GM23338 (cell line): ENCODE results near the gene OR10T2. TPM values are rescaled to one million over a fixed set of nuclear protein-coding genes. Genes with fewer than 3 reads are reported as not detected.
"Not testable (repeated sequence)": the region's sequence is repeated elsewhere in the genome, so short reads cannot be mapped to it uniquely, and the experiment has no call there.

ENCODE experiments used
- ATAC-seq: fragments of 200-7000 bp; cut with Tn5 transposase; 3 replicates; pipeline ENCODE4 v1.9.1; 2020
- DNase-seq: peaks from one replicate; pipeline ENCODE4 v3.0.0-alpha.2; 2015; ENCODE audit warnings: low spot score
- H2AFZ ChIP-seq: fragments of 200-600 bp; sonication (generic); 2 replicates; pipeline ENCODE4 v1.8.0; 2016; ENCODE audit warnings: antibody characterized with exemption, mild to moderate bottlenecking, moderate library complexity
- H3F3A ChIP-seq: fragments of 200-600 bp; sonication (generic); replicated peaks from 2 replicates; pipeline ENCODE4 v1.8.0; 2017; ENCODE audit warnings: antibody characterized with exemption, mixed run types, low read depth
- H3K27ac ChIP-seq: fragments of 200-600 bp; sonication (generic); 2 replicates; pipeline ENCODE4 v1.6.1; 2016; ENCODE audit warnings: low read depth
- H3K27me3 ChIP-seq: fragments of 200-600 bp; sonication (generic); 2 replicates; pipeline ENCODE4 v1.8.0; 2016; ENCODE audit warnings: mild to moderate bottlenecking, mixed run types, moderate library complexity; ENCODE audit not compliant: insufficient read depth
- H3K36me3 ChIP-seq: fragments of 200-600 bp; sonication (generic); 2 replicates; pipeline ENCODE4 v1.8.0; 2016; ENCODE audit warnings: mild to moderate bottlenecking; ENCODE audit not compliant: insufficient read depth
- H3K4me1 ChIP-seq: fragments of 200-600 bp; sonication (generic); 2 replicates; pipeline ENCODE4 v1.8.0; 2016; ENCODE audit warnings: mild to moderate bottlenecking, moderate library complexity; ENCODE audit not compliant: insufficient read depth
- H3K4me2 ChIP-seq: fragments of 200-600 bp; sonication (generic); 2 replicates; pipeline ENCODE4 v1.7.1; 2017; ENCODE audit warnings: mixed run types
- H3K4me3 ChIP-seq: fragments of 200-600 bp; sonication (generic); 2 replicates; pipeline ENCODE4 v1.6.1; 2016; ENCODE audit warnings: mixed run types
- H3K79me2 ChIP-seq: fragments of 200-600 bp; sonication (generic); replicated peaks from 2 replicates; pipeline ENCODE4 v1.8.0; 2017; ENCODE audit warnings: mild to moderate bottlenecking; ENCODE audit not compliant: insufficient read depth
- H3K9me2 ChIP-seq: fragments of 200-600 bp; sonication (generic); 2 replicates; pipeline ENCODE4 v1.8.0; 2017; ENCODE audit not compliant: insufficient read depth
- H4K20me1 ChIP-seq: fragments of 200-600 bp; sonication (generic); replicated peaks from 2 replicates; pipeline ENCODE4 v1.8.0; 2017; ENCODE audit warnings: mild to moderate bottlenecking; ENCODE audit not compliant: insufficient read depth
- H3K27ac Mint-ChIP-seq: 2 replicates; pipeline ENCODE4 v1.8.0; 2020; ENCODE audit warnings: inconsistent platforms, mild to moderate bottlenecking, moderate library complexity, mixed read lengths
- H3K27me3 Mint-ChIP-seq: 3 replicates; pipeline ENCODE4 v1.8.0; 2022; ENCODE audit warnings: low read depth, mild to moderate bottlenecking, moderate library complexity, mixed read lengths, inconsistent platforms; ENCODE audit not compliant: insufficient read depth, poor library complexity
- H3K36me3 Mint-ChIP-seq: 3 replicates; pipeline ENCODE4 v1.8.0; 2021; ENCODE audit warnings: low read depth, mild to moderate bottlenecking, inconsistent platforms, moderate library complexity, mixed read lengths
- H3K4me1 Mint-ChIP-seq: 3 replicates; pipeline ENCODE4 v1.8.0; 2020; ENCODE audit warnings: mild to moderate bottlenecking, inconsistent platforms, mixed read lengths
- H3K4me3 Mint-ChIP-seq: 3 replicates; pipeline ENCODE4 v1.8.0; 2021; ENCODE audit warnings: moderate library complexity, mild to moderate bottlenecking, inconsistent platforms, mixed read lengths
- H3K9me3 Mint-ChIP-seq: 3 replicates; pipeline ENCODE4 v1.8.0; 2020; ENCODE audit warnings: moderate library complexity, mild to moderate bottlenecking, inconsistent platforms, mixed read lengths
- CREB1 ChIP-seq: fragments of 250-450 bp; sonication (Bioruptor Pico); IDR thresholded peaks from 2 replicates; pipeline ENCODE4 v1.5.0; 2020; ENCODE audit warnings: low read depth, mild to moderate bottlenecking, moderate library complexity
- EZH2phosphoT487 ChIP-seq: fragments of 200-600 bp; sonication (generic); IDR thresholded peaks from one replicate; pipeline ENCODE4 v1.8.1; 2018; ENCODE audit warnings: antibody characterized with exemption; ENCODE audit not compliant: unreplicated experiment
- JUNB ChIP-seq: IDR thresholded peaks from one replicate; pipeline ENCODE4 v1.6.1; 2016; ENCODE audit warnings: antibody characterized with exemption; ENCODE audit not compliant: unreplicated experiment
- NANOG ChIP-seq: IDR thresholded peaks from 2 replicates; pipeline ENCODE4 v1.6.1; 2016; ENCODE audit warnings: antibody characterized with exemption, borderline replicate concordance
- POLR2AphosphoS5 ChIP-seq: IDR thresholded peaks from 2 replicates; pipeline ENCODE4 v1.6.1; 2016; ENCODE audit warnings: antibody characterized with exemption, low read depth
- STAT1 ChIP-seq: IDR thresholded peaks from one replicate; pipeline ENCODE4 v1.6.1; 2016; ENCODE audit warnings: antibody characterized with exemption; ENCODE audit not compliant: unreplicated experiment
- ZNF114 ChIP-seq: fragments of 250-450 bp; sonication (Bioruptor Pico); IDR thresholded peaks from 2 replicates; pipeline ENCODE4 v1.5.0; 2020; ENCODE audit warnings: mild to moderate bottlenecking, moderate library complexity
- ZNF331 ChIP-seq: fragments of 250-450 bp; sonication (Bioruptor Pico); IDR thresholded peaks from 2 replicates; pipeline ENCODE4 v1.5.0; 2020; ENCODE audit warnings: low read depth, mild to moderate bottlenecking, moderate library complexity
- polyA plus RNA-seq: library from polyadenylated mRNA; unstranded; fragments of >200 nt; fragmentation: Nextera tagmentation; extraction: Ambion mirVana; gene quantifications from 2 replicates; pipeline ENCODE4 v1.2.1, GENCODE V29; 2016
- total RNA-seq: library from RNA; depleted of rRNA; stranded (reverse); fragments of >200 nt; shearing (Covaris generic); gene quantifications from 2 replicates; pipeline ENCODE4 v1.2.3, GENCODE V29; 2014
- TF ChIP-seq, protein P1 (sequence below), 2 experiments: fragments of 200-600 bp in 1 of 2; sonication (generic) in 1 of 2; conservative IDR thresholded peaks; 2 replicates each; pipeline versions ENCODE4 v1.5.1 to v1.6.1; 2016 to 2017; ENCODE audit warnings: antibody characterized with exemption in 2 of 2, low read depth in 2 of 2, mild to moderate bottlenecking in 2 of 2, moderate library complexity in 1 of 2

OR10T2 gene
- total and polyA plus RNA-seq, 2 experiments from 2014 or later, result not detected

DNA sequence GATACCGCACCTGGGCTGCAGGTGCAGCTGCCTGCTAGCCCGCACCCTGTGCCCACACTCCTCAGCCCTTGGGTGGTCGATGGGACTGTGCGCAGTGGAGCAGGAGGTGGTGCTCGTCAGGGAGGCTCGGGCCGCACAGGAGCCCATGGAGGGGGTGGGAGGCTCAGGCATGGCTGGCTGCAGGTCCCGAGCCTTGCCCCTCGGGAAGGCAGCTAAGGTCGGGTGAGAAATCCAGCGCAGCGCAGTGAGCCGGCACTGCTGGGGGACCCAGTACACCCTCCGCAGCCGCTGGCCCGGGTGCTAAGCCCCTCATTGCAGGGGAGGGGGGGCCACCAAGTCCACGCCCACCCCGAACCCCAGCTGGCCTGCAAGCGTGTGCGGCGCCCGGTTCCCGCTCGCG lies 25.2 kb downstream of the OR10T2 start:
- not testable (repeated sequence) for H3K4me3 Mint-ChIP-seq, H3K4me2 ChIP-seq, H3F3A ChIP-seq, H3K9me3 Mint-ChIP-seq, H3K4me3 ChIP-seq, H3K9me2 ChIP-seq, H4K20me1 ChIP-seq, H3K4me1 ChIP-seq, H2AFZ ChIP-seq, DNase-seq, H3K27me3 Mint-ChIP-seq, H3K4me1 Mint-ChIP-seq, H3K27ac ChIP-seq, H3K27me3 ChIP-seq, H3K79me2 ChIP-seq, H3K36me3 ChIP-seq, H3K27ac Mint-ChIP-seq, H3K36me3 Mint-ChIP-seq, ATAC-seq

DNA sequence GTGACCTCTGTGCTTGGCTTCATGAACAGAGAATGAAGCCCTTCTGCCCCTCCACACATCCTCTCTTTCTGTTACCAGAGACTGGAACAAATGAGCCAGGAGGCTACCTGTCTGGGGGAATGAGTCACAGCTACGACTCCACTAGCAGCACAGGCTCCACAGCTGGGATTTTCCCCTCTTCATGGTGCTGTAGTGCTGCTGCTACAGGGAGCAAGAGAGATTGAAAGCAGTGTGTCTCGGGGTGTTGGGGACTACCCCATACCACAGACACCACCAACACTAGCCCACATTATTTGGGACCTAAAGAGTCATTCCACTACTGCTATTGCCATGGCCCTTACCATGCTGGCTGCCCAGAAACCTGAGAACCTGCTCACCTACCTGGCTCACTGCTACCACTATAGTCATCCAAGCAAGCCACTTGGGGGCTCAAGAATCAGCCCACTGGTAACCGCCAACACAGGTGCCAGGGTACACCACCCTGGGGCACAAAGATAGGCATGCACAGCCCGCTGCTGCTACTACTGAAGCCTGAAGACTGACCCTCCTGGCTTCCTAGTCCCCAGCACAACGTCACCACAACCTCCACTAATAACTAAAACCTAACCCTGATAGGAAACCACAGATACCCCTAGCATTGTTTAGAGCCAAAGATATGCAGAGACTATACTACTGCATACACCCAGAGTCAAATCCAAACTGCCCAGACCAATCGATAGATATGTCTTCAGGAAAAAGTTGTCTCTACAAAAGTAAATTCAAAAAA lies 27.9 kb downstream of the OR10T2 start:
- H2AFZ ChIP-seq, result peak overlapping the region; percentile 78; the same call in 1 of the 2 replicates
- no peak overlapping the region for H3K4me3 ChIP-seq
- H3K27me3 Mint-ChIP-seq, result peaks cover 3% of the 10 kb centered on the region
- no peaks in the 10 kb centered on the region for H4K20me1 ChIP-seq
- peaks cover 1% of the 10 kb centered on the region; the same call in 1 of the 3 replicates for H3K9me3 Mint-ChIP-seq
- TF ChIP-seq NANOG, result no peak
- no peak for TF ChIP-seq POLR2AphosphoS5
- TF ChIP-seq, protein P1, sequence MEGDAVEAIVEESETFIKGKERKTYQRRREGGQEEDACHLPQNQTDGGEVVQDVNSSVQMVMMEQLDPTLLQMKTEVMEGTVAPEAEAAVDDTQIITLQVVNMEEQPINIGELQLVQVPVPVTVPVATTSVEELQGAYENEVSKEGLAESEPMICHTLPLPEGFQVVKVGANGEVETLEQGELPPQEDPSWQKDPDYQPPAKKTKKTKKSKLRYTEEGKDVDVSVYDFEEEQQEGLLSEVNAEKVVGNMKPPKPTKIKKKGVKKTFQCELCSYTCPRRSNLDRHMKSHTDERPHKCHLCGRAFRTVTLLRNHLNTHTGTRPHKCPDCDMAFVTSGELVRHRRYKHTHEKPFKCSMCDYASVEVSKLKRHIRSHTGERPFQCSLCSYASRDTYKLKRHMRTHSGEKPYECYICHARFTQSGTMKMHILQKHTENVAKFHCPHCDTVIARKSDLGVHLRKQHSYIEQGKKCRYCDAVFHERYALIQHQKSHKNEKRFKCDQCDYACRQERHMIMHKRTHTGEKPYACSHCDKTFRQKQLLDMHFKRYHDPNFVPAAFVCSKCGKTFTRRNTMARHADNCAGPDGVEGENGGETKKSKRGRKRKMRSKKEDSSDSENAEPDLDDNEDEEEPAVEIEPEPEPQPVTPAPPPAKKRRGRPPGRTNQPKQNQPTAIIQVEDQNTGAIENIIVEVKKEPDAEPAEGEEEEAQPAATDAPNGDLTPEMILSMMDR (conservative IDR thresholded peaks at IDR 0.05; ENCODE audit: low read depth in 2 of 2), result no peak
- no peak for TF ChIP-seq ZNF114
- H3K4me1 Mint-ChIP-seq, result no peaks in the 10 kb centered on the region
- DNase-seq, result no peak
- H3K27ac ChIP-seq, result no peak overlapping the region
- no peaks in the 10 kb centered on the region for H3K36me3 Mint-ChIP-seq
- H3K9me2 ChIP-seq, result peaks cover 3% of the 10 kb centered on the region; the same call in 1 of the 2 replicates
- no peaks in the 10 kb centered on the region for H3F3A ChIP-seq
- ATAC-seq, result no peak
- H3K4me1 ChIP-seq, result no peaks in the 10 kb centered on the region
- H3K27me3 ChIP-seq, result no peaks in the 10 kb centered on the region
- no peaks in the 10 kb centered on the region for H3K79me2 ChIP-seq
- H3K4me3 Mint-ChIP-seq, result no peak overlapping the region
- no peak overlapping the region for H3K4me2 ChIP-seq
- H3K36me3 ChIP-seq, result no peaks in the 10 kb centered on the region
- H3K27ac Mint-ChIP-seq, result no peak overlapping the region

DNA sequence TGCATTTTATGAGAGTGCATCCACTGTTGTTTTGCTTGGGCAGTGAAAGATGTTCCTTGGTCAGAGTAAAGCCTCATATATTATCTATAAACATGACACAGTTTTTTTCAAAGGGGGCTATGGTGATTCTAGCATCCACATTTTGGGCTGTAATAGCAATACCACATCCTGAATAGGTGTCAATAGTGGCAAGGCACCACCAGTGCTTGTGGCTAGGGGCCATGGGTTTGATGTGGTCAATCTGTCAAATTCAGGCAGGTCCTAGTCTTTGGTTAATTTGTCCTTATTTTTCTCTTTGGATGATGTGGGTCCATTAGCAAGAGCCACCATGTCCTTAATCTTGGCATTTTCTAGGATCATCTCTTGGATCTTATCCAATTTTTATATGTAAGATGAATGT lies 32.5 kb downstream of the OR10T2 start:
- Histone ChIP-seq H3K36me3 (no peaks in the 10 kb centered on the region), H3F3A (no peaks in the 10 kb centered on the region), H3K4me2 (no peak overlapping the region), H4K20me1 (no peaks in the 10 kb centered on the region), H3K27ac (no peak overlapping the region), H2AFZ (no peak overlapping the region), H3K4me3 (no peak overlapping the region), H3K27me3 (no peaks in the 10 kb centered on the region), H3K4me1 (no peaks in the 10 kb centered on the region), H3K9me2 (peaks cover 15% of the 10 kb centered on the region), H3K79me2 (no peaks in the 10 kb centered on the region)
- Mint-ChIP-seq H3K36me3 (no peaks in the 10 kb centered on the region), H3K4me1 (no peaks in the 10 kb centered on the region), H3K9me3 (peaks cover 3% of the 10 kb centered on the region; the same call in 1 of the 3 replicates), H3K27ac (no peak overlapping the region), H3K4me3 (no peak overlapping the region), H3K27me3 (peaks cover 2% of the 10 kb centered on the region)
- DNase-seq (no peak), ATAC-seq (no peak)
- no peak for TF ChIP-seq ZNF331 (CRISPR knock-in tag)
- no peak for TF ChIP-seq JUNB
- TF ChIP-seq CREB1 (CRISPR knock-in tag), result no peak
- no peak for TF ChIP-seq NANOG
- TF ChIP-seq ZNF114, result no peak
- no peak for TF ChIP-seq EZH2phosphoT487
- TF ChIP-seq STAT1, result no peak
